Mesendoderm (in vitro differentiated cells): Measurements from ENCODE around the gene F11.
A peak's percentile ranks its signal among the peaks of the same experiment; 100 is the strongest.
"Not testable (repeated sequence)": the region's sequence is repeated elsewhere in the genome, so short reads cannot be mapped to it uniquely, and the experiment has no call there.

Source experiments
- DNase-seq: peaks from one replicate; pipeline ENCODE4 v3.0.0; 2013
- H2AK5ac ChIP-seq: 2 replicates; pipeline ENCODE4 v1.6.1; 2013; ENCODE audit warnings: low read length, inconsistent platforms
- H2BK120ac ChIP-seq: 2 replicates; pipeline ENCODE4 v1.6.1; 2013; ENCODE audit warnings: low read depth, mild to moderate bottlenecking, low read length, moderate library complexity, mixed read lengths
- H2BK15ac ChIP-seq: replicated peaks from 2 replicates; pipeline ENCODE4 v1.6.1; 2013; ENCODE audit warnings: low read depth, mild to moderate bottlenecking, moderate library complexity
- H2BK5ac ChIP-seq: 2 replicates; pipeline ENCODE4 v1.6.1; 2013; ENCODE audit warnings: low read length, inconsistent platforms
- H3K18ac ChIP-seq: 2 replicates; pipeline ENCODE4 v1.6.1; 2013; ENCODE audit warnings: mild to moderate bottlenecking, low read length, mixed read lengths
- H3K23ac ChIP-seq: one replicate; pipeline ENCODE4 v1.6.1; 2013; ENCODE audit warnings: low read length
- H3K27ac ChIP-seq: 2 replicates; pipeline ENCODE4 v1.5.1; 2013; ENCODE audit warnings: low read depth, mild to moderate bottlenecking, inconsistent platforms, low read length, moderate library complexity
- H3K27me3 ChIP-seq: 2 replicates; pipeline ENCODE4 v1.6.1; 2013; ENCODE audit warnings: low read length, control low read depth, mild to moderate bottlenecking, inconsistent platforms; ENCODE audit not compliant: insufficient read depth, poor library complexity
- H3K36me3 ChIP-seq: 2 replicates; pipeline ENCODE4 v1.6.1; 2013; ENCODE audit warnings: low read length, inconsistent platforms; ENCODE audit not compliant: control insufficient read depth, insufficient read depth
- H3K4ac ChIP-seq: one replicate; pipeline ENCODE4 v1.6.1; 2013; ENCODE audit warnings: low read depth, mild to moderate bottlenecking, low read length, moderate library complexity
- H3K4me1 ChIP-seq: 2 replicates; pipeline ENCODE4 v1.6.1; 2013; ENCODE audit warnings: low read depth, low read length, inconsistent platforms; ENCODE audit not compliant: control insufficient read depth
- H3K4me2 ChIP-seq: 2 replicates; pipeline ENCODE4 v1.6.1; 2013; ENCODE audit warnings: low read length
- H3K4me3 ChIP-seq: 2 replicates; pipeline ENCODE4 v1.5.1; 2013; ENCODE audit warnings: mild to moderate bottlenecking, low read length
- H3K56ac ChIP-seq: one replicate; pipeline ENCODE4 v1.6.1; 2013; ENCODE audit warnings: low read length
- H3K79me1 ChIP-seq: 2 replicates; pipeline ENCODE4 v1.6.1; 2013; ENCODE audit warnings: low read length, inconsistent platforms
- H3K79me2 ChIP-seq: 2 replicates; pipeline ENCODE4 v1.6.1; 2013; ENCODE audit warnings: mild to moderate bottlenecking, low read length; ENCODE audit not compliant: control insufficient read depth, insufficient read depth
- H3K9ac ChIP-seq: 2 replicates; pipeline ENCODE4 v1.6.1; 2013; ENCODE audit warnings: low read length, inconsistent platforms
- H4K5ac ChIP-seq: one replicate; pipeline ENCODE4 v1.6.1; 2013; ENCODE audit warnings: low read length
- H4K8ac ChIP-seq: one replicate; pipeline ENCODE4 v1.6.1; 2013; ENCODE audit warnings: low read depth, mild to moderate bottlenecking, control low read depth, low read length, moderate library complexity
- WGBS: extraction: QIAGEN DNeasy Blood & Tissue Kit; methylation state at CpG from one replicate; pipeline ENCODE4 v1.1.7; 2013; ENCODE audit warnings: low lambda C conversion rate, missing lambda C conversion rate; ENCODE audit not compliant: insufficient coverage; ENCODE audit errors: extremely low coverage; 5-methylcytosine and 5-hydroxymethylcytosine counted together

Gene F11

DNA sequence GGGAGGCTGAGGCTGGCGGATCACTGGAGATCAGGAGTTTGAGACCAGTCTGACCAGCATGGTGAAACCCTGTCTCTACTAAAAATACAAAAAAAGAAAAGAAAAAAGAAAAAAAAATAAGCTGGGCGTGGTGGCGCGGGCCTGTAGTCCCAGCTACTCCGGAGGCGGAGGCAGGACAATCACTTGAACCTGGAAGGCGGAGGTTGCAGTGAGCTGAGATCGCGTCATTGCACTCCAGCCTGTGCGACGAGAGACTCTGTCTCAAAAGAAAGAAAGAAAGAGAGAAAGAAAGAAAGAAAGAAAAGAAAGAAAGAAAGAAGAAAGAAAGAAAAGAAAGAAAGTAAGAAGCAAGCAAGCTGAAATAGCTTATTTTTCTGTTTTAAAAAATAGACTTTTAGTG is 739 bp upstream of the F11 start:
- not testable (repeated sequence) for H3K36me3 ChIP-seq, H3K4me3 ChIP-seq, H2BK5ac ChIP-seq, H3K27ac ChIP-seq, H3K27me3 ChIP-seq, H3K23ac ChIP-seq, H2AK5ac ChIP-seq, H2BK120ac ChIP-seq, H3K9ac ChIP-seq, H3K4me2 ChIP-seq, H4K8ac ChIP-seq, H3K4me1 ChIP-seq, H3K79me1 ChIP-seq, H3K79me2 ChIP-seq, H3K18ac ChIP-seq, H4K5ac ChIP-seq, H2BK15ac ChIP-seq, H3K56ac ChIP-seq, DNase-seq, H3K4ac ChIP-seq
- WGBS = no CpG with 5 or more reads among the region's 11 CpGs

DNA sequence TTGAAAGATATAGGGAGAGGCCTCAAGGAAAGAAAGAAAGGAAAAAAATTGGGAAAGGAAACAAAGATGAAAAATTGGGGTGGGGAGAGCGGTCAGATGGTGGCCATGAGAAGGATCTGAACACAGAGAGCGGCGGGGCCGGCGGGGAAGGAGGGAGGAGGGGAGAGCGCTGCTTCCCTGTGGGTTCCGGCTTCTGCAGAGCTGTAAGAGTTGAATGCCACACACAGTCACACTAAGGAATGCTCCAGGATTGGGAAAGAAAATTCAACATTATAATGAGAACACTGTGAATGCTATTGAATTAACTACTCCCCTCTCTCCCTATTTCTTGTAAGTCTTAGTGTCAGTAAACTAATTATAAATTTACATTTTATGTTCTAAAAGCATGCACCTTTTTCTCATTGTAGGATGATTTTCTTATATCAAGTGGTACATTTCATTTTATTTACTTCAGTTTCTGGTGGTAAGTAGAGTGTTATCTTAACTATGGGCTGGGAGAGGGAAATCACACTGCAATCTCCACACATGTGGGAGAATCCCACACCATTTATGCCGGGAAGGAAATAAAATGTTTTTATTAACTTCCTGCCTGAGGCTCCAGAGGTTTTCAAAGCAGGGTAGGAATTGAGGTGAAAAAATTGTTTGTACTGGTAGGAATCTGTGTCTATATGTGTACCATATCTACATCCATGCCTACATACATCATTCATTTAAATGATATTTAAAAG is 904 bp downstream of the F11 start:
- Histone ChIP-seq H3K9ac (no peak overlapping the region), H3K4me3 (no peak overlapping the region), H3K56ac (peak overlapping the region; percentile 12)

DNA sequence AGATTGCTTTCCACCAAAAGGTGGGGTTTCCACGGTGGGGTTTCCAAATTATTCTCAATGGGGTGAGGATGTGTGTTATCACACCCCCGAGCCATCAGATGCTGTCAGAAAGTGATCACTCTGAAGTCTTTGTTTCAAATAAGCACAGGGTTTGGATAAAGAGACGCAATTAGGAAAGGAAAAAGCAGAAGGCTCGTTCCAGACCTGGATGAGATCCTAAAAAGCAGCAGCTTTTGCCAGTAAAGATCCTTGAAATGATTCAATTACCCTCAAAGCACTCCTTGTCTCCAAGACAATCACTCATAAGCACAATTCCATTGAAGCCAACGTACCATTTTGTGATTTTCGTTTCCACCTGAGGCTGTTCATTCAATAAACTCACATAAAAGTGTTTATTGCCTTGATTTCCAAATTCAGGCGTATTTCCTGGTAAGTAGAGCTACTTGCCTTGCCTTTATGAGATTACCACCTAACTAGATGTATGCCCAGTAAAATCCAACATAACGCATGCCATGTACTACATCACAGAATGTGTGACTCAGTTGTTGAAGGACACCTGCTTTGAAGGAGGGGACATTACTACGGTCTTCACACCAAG is 5.2 kb downstream of the F11 start:
- Histone ChIP-seq H3K27ac (no peak overlapping the region), H4K8ac (no peak overlapping the region), H2AK5ac (no peak overlapping the region), H4K5ac (no peak overlapping the region), H3K23ac (no peak overlapping the region), H3K56ac (no peak overlapping the region), H3K18ac (no peak overlapping the region), H3K36me3 (no peaks in the 10 kb centered on the region), H2BK120ac (no peak overlapping the region), H2BK15ac (no peak overlapping the region), H3K79me1 (no peaks in the 10 kb centered on the region), H3K4ac (no peak overlapping the region), H2BK5ac (no peak overlapping the region), H3K27me3 (no peaks in the 10 kb centered on the region), H3K4me1 (no peaks in the 10 kb centered on the region), H3K9ac (no peak overlapping the region), H3K4me2 (no peak overlapping the region), H3K79me2 (no peaks in the 10 kb centered on the region), H3K4me3 (no peak overlapping the region)
- WGBS = no CpG with 5 or more reads among the region's 9 CpGs
- no peak for DNase-seq

More for the DNA sequence above, 904 bp downstream of the F11 start:
- peaks cover 2% of the 10 kb centered on the region for H3K4me1 ChIP-seq
- peak; percentile 75 for DNase-seq
- no peak overlapping the region for H3K27ac ChIP-seq
- H2BK5ac ChIP-seq = no peak overlapping the region
- H2BK120ac ChIP-seq = no peak overlapping the region
- H3K27me3 ChIP-seq = no peaks in the 10 kb centered on the region
- peak overlapping the region; percentile 55 for H3K4ac ChIP-seq
- no peak overlapping the region for H4K5ac ChIP-seq
- no CpG with 5 or more reads among the region's 8 CpGs for whole genome bisulfite sequencing
- no peaks in the 10 kb centered on the region for H3K36me3 ChIP-seq
- no peaks in the 10 kb centered on the region for H3K79me2 ChIP-seq
- H3K79me1 ChIP-seq = no peaks in the 10 kb centered on the region
- no peak overlapping the region for H3K18ac ChIP-seq
- H4K8ac ChIP-seq = no peak overlapping the region
- no peak overlapping the region for H3K4me2 ChIP-seq
- no peak overlapping the region for H2AK5ac ChIP-seq
- H3K23ac ChIP-seq = no peak overlapping the region
- H2BK15ac ChIP-seq = no peak overlapping the region

DNA sequence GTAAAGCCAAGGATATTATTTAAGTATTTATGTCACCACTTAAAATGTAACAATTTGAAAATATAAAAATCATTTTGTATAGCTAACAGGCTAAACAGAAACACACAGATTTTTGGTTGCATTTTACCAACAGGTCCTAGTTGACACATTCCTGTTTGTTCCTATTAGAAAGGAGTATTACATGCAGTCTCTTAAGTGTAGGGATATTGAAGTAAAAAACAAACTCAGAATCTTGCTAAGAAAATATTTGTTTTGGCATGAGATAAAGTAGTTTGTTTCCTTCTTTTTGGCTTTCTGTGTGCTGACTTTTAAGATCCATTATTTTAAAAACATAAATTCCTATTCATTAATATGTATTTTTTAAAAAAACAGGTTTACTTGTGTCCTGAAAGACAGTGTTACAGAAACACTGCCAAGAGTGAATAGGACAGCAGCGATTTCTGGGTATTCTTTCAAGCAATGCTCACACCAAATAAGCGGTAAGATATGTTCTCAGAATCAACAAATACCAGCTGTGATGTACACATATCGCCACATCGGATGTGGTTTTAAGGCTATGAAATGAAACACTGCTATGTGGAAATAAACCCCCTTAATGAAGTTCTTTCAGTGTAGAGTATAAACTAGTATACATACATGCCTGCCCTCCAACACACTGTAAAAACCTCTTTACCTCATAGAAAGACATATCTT is 6.9 kb downstream of the F11 start:
- Histone ChIP-seq H3K4ac (no peak overlapping the region), H3K79me2 (no peaks in the 10 kb centered on the region), H2AK5ac (no peak overlapping the region), H3K27ac (no peak overlapping the region), H3K9ac (no peak overlapping the region), H2BK120ac (no peak overlapping the region), H3K4me1 (no peaks in the 10 kb centered on the region), H2BK15ac (no peak overlapping the region), H3K36me3 (no peaks in the 10 kb centered on the region), H3K27me3 (no peaks in the 10 kb centered on the region), H2BK5ac (no peak overlapping the region), H4K8ac (no peak overlapping the region), H3K23ac (no peak overlapping the region), H3K79me1 (no peaks in the 10 kb centered on the region), H4K5ac (no peak overlapping the region), H3K4me2 (no peak overlapping the region), H3K56ac (no peak overlapping the region), H3K18ac (no peak overlapping the region), H3K4me3 (no peak overlapping the region)
- no peak for DNase-seq
- WGBS = no CpG with 5 or more reads among the region's 4 CpGs

DNA sequence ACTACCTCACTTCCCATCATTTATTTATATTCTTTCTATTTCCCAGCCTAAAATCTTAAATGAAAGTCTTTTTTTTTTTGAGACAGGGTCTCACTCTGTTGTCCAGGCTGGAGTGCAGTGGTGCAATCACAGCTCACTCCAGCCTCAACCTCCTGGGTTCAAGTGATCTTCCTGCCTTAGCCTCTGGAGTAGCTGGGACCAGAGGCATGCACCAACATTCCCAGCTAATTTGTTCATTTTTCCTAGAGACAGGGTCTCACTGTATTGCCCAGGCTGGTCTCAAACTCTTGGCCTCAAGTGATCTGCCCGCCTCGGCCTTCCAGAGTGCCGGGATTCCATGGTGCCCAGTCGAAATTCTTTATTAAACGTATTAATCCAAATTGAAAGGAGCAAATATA is 7.4 kb downstream of the F11 start:
- not testable (repeated sequence) for H2BK120ac ChIP-seq, H3K4me2 ChIP-seq, H3K4me1 ChIP-seq, H3K4me3 ChIP-seq, H3K27me3 ChIP-seq, H2AK5ac ChIP-seq, H4K5ac ChIP-seq, DNase-seq, H3K9ac ChIP-seq, H3K56ac ChIP-seq, H3K23ac ChIP-seq, H4K8ac ChIP-seq, H3K36me3 ChIP-seq, H3K4ac ChIP-seq, H3K79me1 ChIP-seq, H3K27ac ChIP-seq, H2BK15ac ChIP-seq, H3K18ac ChIP-seq, H3K79me2 ChIP-seq, H2BK5ac ChIP-seq
- no CpG with 5 or more reads among the region's 5 CpGs for WGBS
